H1 (cell line): Measurements from ENCODE around the gene TBK1. TPM values are rescaled to one million over a fixed set of nuclear protein-coding genes. Genes with fewer than 3 reads are reported as not detected.

Experiments
- CHD1 ChIP-seq: IDR thresholded peaks from 2 replicates; pipeline ENCODE4 v1.6.1; 2012; ENCODE audit warnings: low read depth, low read length, improper control_type of control experiment
- EP300 ChIP-seq, 2 experiments: IDR thresholded peaks; 1 replicate in 1 of 2; 2 replicates in 1 of 2; pipeline ENCODE4 v1.6.1; 2011 to 2012; ENCODE audit warnings: low read depth in 2 of 2, low read length in 2 of 2, mild to moderate bottlenecking in 2 of 2, borderline replicate concordance in 1 of 2, inconsistent platforms in 1 of 2, moderate library complexity in 1 of 2
- GTF2F1 ChIP-seq: IDR thresholded peaks from 2 replicates; pipeline ENCODE4 v1.6.1; 2012; ENCODE audit warnings: low read depth, low read length, improper control_type of control experiment, borderline replicate concordance
- KDM1A ChIP-seq: fragments of 200-600, 300-600 bp; sonication (generic); IDR thresholded peaks from 2 replicates; pipeline ENCODE4 v1.7.1; 2016; ENCODE audit warnings: mild to moderate bottlenecking, low read length, borderline replicate concordance
- SUZ12 ChIP-seq: fragments of 200-600 bp; sonication (generic); IDR thresholded peaks from 2 replicates; pipeline ENCODE4 v1.6.1; 2012; ENCODE audit warnings: mild to moderate bottlenecking, inconsistent platforms, low read length, moderate library complexity, mixed read lengths
- TBP ChIP-seq: IDR thresholded peaks from 2 replicates; pipeline ENCODE4 v1.6.1; 2011; ENCODE audit warnings: low read depth, low read length, improper control_type of control experiment
- polyA plus RNA-seq, 7 experiments: library from polyadenylated mRNA; depleted of rRNA in 3 of 7; stranded (reverse) in 5 of 7; unstranded in 2 of 7; fragments of >200 nt in 5 of 7; fragments of 200-250 nt in 2 of 7; gene quantifications; 1 replicate in 5 of 7; 2 replicates in 1 of 7; 4 replicates in 1 of 7; pipeline versions ENCODE4 v1.2.1 to v1.2.3, GENCODE V29; 2011 to 2013; ENCODE audit warnings: missing spikeins in 2 of 7, mixed read lengths in 2 of 7
- total RNA-seq: library from RNA; stranded (reverse); fragmentation: NEBNext Ultra II Directional; extraction: Animal tissue kit (Norgen Biotek cat#: 25700); gene quantifications from 2 replicates; pipeline ENCODE4 v1.2.1, GENCODE V29; 2021
- TF ChIP-seq, protein P1 (sequence below): fragments of 300-600 bp; sonication (generic); IDR thresholded peaks from 2 replicates; pipeline ENCODE4 v1.7.1; 2012; ENCODE audit warnings: low read length, moderate library complexity, mild to moderate bottlenecking, inconsistent platforms; ENCODE audit not compliant: insufficient replicate concordance

The TBK1 gene
- total and polyA plus RNA-seq, 2 of the 8 experiments (the other 6 are each of a cell fraction or from before 2014, with no cell fraction given) = 5.3 to 20.4 TPM

DNA sequence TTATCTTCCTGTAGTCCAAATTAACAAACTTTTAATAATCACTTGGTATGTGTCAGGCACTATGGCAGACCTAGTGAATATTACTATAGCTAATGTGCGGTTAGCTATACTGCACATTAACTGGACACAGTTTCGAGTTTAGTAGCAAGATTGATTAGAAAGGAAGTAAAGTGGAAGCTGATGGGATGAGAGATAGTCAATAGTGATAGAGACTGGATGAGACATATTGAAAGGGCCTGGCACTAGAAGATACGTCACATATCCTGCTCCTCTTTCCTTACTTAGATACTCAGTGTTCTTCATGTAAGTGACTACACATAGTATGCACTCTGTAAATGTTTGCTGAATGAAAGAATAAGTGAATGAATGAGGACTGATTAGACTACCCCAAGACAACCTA, 5.5 kb downstream of the TBK1 start (continued):
- TF ChIP-seq, protein P1, sequence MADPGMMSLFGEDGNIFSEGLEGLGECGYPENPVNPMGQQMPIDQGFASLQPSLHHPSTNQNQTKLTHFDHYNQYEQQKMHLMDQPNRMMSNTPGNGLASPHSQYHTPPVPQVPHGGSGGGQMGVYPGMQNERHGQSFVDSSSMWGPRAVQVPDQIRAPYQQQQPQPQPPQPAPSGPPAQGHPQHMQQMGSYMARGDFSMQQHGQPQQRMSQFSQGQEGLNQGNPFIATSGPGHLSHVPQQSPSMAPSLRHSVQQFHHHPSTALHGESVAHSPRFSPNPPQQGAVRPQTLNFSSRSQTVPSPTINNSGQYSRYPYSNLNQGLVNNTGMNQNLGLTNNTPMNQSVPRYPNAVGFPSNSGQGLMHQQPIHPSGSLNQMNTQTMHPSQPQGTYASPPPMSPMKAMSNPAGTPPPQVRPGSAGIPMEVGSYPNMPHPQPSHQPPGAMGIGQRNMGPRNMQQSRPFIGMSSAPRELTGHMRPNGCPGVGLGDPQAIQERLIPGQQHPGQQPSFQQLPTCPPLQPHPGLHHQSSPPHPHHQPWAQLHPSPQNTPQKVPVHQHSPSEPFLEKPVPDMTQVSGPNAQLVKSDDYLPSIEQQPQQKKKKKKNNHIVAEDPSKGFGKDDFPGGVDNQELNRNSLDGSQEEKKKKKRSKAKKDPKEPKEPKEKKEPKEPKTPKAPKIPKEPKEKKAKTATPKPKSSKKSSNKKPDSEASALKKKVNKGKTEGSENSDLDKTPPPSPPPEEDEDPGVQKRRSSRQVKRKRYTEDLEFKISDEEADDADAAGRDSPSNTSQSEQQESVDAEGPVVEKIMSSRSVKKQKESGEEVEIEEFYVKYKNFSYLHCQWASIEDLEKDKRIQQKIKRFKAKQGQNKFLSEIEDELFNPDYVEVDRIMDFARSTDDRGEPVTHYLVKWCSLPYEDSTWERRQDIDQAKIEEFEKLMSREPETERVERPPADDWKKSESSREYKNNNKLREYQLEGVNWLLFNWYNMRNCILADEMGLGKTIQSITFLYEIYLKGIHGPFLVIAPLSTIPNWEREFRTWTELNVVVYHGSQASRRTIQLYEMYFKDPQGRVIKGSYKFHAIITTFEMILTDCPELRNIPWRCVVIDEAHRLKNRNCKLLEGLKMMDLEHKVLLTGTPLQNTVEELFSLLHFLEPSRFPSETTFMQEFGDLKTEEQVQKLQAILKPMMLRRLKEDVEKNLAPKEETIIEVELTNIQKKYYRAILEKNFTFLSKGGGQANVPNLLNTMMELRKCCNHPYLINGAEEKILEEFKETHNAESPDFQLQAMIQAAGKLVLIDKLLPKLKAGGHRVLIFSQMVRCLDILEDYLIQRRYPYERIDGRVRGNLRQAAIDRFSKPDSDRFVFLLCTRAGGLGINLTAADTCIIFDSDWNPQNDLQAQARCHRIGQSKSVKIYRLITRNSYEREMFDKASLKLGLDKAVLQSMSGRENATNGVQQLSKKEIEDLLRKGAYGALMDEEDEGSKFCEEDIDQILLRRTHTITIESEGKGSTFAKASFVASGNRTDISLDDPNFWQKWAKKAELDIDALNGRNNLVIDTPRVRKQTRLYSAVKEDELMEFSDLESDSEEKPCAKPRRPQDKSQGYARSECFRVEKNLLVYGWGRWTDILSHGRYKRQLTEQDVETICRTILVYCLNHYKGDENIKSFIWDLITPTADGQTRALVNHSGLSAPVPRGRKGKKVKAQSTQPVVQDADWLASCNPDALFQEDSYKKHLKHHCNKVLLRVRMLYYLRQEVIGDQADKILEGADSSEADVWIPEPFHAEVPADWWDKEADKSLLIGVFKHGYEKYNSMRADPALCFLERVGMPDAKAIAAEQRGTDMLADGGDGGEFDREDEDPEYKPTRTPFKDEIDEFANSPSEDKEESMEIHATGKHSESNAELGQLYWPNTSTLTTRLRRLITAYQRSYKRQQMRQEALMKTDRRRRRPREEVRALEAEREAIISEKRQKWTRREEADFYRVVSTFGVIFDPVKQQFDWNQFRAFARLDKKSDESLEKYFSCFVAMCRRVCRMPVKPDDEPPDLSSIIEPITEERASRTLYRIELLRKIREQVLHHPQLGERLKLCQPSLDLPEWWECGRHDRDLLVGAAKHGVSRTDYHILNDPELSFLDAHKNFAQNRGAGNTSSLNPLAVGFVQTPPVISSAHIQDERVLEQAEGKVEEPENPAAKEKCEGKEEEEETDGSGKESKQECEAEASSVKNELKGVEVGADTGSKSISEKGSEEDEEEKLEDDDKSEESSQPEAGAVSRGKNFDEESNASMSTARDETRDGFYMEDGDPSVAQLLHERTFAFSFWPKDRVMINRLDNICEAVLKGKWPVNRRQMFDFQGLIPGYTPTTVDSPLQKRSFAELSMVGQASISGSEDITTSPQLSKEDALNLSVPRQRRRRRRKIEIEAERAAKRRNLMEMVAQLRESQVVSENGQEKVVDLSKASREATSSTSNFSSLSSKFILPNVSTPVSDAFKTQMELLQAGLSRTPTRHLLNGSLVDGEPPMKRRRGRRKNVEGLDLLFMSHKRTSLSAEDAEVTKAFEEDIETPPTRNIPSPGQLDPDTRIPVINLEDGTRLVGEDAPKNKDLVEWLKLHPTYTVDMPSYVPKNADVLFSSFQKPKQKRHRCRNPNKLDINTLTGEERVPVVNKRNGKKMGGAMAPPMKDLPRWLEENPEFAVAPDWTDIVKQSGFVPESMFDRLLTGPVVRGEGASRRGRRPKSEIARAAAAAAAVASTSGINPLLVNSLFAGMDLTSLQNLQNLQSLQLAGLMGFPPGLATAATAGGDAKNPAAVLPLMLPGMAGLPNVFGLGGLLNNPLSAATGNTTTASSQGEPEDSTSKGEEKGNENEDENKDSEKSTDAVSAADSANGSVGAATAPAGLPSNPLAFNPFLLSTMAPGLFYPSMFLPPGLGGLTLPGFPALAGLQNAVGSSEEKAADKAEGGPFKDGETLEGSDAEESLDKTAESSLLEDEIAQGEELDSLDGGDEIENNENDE = no peak
- TF ChIP-seq CHD1 = no peak
- TF ChIP-seq GTF2F1 = no peak
- TF ChIP-seq TBP = no peak
- no peak for TF ChIP-seq EP300 (IDR thresholded peaks at IDR 0.05; ENCODE audit: borderline replicate concordance in 1 of 2, low read depth in 2 of 2, low read length in 2 of 2)
- no peak for TF ChIP-seq KDM1A
- TF ChIP-seq SUZ12 = no peak
